Mucosa of stomach (tissue), 1 donor: ENCODE results near the gene OR2H1.

Experiments used
- H3K27me3 ChIP-seq: one replicate; pipeline ENCODE4 v1.7.0; 2013; ENCODE audit warnings: mild to moderate bottlenecking, low read length; ENCODE audit not compliant: control insufficient read depth, insufficient read depth
- H3K36me3 ChIP-seq: one replicate; pipeline ENCODE4 v1.7.0; 2013; ENCODE audit warnings: low read length; ENCODE audit not compliant: control insufficient read depth, insufficient read depth
- H3K4me1 ChIP-seq: one replicate; pipeline ENCODE4 v1.7.0; 2013; ENCODE audit warnings: mild to moderate bottlenecking, low read length; ENCODE audit not compliant: control insufficient read depth, insufficient read depth
- H3K4me3 ChIP-seq: one replicate; pipeline ENCODE4 v1.7.0; 2013; ENCODE audit warnings: low read length
- H3K9ac ChIP-seq: one replicate; pipeline ENCODE4 v1.7.0; 2013; ENCODE audit warnings: mild to moderate bottlenecking, low read length, moderate library complexity
- H3K9me3 ChIP-seq: one replicate; pipeline ENCODE4 v1.7.0; 2013; ENCODE audit warnings: mild to moderate bottlenecking, low read length, moderate library complexity; ENCODE audit not compliant: control insufficient read depth
- donor health status: Pancreatic carcinoma.

Gene OR2H1

DNA sequence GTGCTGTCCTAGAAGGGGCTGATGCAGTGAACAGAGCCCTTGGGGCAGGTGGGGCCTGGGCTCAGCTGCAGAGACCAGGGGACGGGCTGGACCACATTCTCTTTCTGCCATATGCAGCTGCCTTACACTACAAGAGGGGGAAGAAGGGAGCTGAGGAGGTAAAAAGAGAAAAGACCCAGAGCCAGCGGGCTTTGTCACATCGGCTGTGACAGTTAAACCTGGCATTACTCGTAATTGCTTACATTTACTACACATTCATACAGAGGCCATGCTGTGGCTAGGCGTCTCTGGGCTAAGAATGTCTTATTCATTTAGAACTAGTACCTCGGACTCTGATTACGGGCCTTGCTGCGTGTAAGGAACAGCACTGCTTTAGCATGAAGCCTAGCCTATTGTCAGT is 43.6 kb downstream of the OR2H1 start:
- H3K4me1 ChIP-seq: no peaks in the 10 kb centered on the region
- H3K27me3 ChIP-seq: peaks cover 3% of the 10 kb centered on the region
- no peak overlapping the region for H3K4me3 ChIP-seq
- no peaks in the 10 kb centered on the region for H3K9me3 ChIP-seq
- no peaks in the 10 kb centered on the region for H3K36me3 ChIP-seq
- H3K9ac ChIP-seq: no peak overlapping the region

- Histone ChIP-seq H3K9me3 (no peaks in the 10 kb centered on the region), H3K27me3 (peaks cover 3% of the 10 kb centered on the region), H3K4me3 (no peak overlapping the region), H3K9ac (no peak overlapping the region), H3K4me1 (no peaks in the 10 kb centered on the region), H3K36me3 (no peaks in the 10 kb centered on the region)
These were observed 44.2 kb downstream of the OR2H1 start for GRCh38 chr6:29501106-29501505.

- H3K27me3 ChIP-seq: peaks cover 3% of the 10 kb centered on the region
- no peaks in the 10 kb centered on the region for H3K9me3 ChIP-seq
- H3K4me1 ChIP-seq: no peaks in the 10 kb centered on the region
- H3K36me3 ChIP-seq: no peaks in the 10 kb centered on the region
- no peak overlapping the region for H3K9ac ChIP-seq
- no peak overlapping the region for H3K4me3 ChIP-seq
These were observed 45.2 kb downstream of the OR2H1 start for GRCh38 chr6:29502181-29502580.

DNA sequence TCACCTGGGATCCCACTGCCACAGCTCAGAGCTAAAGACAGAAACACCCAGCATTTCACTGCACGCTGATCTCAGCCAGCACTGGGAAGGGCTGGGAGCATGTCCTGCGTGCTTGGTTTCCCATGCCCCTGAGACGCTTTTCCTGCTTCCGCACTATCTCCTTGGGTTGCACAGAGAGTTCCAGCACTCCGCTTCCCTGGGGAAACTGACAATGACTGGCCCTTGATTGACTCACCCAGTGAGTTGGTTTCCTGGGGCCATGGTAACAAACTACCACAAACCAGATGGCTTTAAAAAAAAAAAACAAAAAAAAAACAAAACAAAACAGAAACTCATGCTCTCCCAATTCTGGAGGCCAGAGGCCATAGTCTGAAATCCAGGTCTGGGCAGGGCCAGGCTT is 45.6 kb downstream of the OR2H1 start:
- Histone ChIP-seq H3K27me3 (peaks cover 3% of the 10 kb centered on the region), H3K36me3 (no peaks in the 10 kb centered on the region), H3K9ac (no peak overlapping the region), H3K9me3 (no peaks in the 10 kb centered on the region), H3K4me3 (no peak overlapping the region), H3K4me1 (no peaks in the 10 kb centered on the region)

DNA sequence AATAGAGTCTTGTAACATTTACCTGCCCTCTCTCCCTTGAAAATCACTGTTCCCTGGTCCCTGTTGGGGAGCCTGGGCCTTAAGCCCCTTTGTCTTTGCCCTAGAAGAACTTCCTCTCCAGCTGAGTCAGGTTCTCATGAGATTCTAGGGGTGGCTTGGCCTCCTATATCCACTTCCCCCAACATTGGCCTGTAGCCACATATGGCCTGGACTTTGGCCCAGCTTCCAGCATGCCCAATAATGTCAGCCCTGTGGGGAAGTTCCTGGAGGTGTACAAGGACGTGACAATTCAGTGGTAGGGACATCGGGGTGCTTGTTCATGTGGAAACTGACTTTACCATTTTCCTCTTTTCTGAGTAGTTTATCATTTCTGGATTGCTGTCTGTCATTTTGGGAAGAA is 48.0 kb downstream of the OR2H1 start:
- Histone ChIP-seq H3K27me3 (peaks cover 3% of the 10 kb centered on the region), H3K36me3 (no peaks in the 10 kb centered on the region), H3K9me3 (no peaks in the 10 kb centered on the region), H3K9ac (no peak overlapping the region), H3K4me1 (no peaks in the 10 kb centered on the region), H3K4me3 (no peak overlapping the region)

- no peaks in the 10 kb centered on the region for H3K4me1 ChIP-seq
- H3K36me3 ChIP-seq: no peaks in the 10 kb centered on the region
- peaks cover 3% of the 10 kb centered on the region for H3K27me3 ChIP-seq
- H3K4me3 ChIP-seq: no peak overlapping the region
- no peak overlapping the region for H3K9ac ChIP-seq
- no peaks in the 10 kb centered on the region for H3K9me3 ChIP-seq
These were observed 48.9 kb downstream of the OR2H1 start for GRCh38 chr6:29505808-29506207.

DNA sequence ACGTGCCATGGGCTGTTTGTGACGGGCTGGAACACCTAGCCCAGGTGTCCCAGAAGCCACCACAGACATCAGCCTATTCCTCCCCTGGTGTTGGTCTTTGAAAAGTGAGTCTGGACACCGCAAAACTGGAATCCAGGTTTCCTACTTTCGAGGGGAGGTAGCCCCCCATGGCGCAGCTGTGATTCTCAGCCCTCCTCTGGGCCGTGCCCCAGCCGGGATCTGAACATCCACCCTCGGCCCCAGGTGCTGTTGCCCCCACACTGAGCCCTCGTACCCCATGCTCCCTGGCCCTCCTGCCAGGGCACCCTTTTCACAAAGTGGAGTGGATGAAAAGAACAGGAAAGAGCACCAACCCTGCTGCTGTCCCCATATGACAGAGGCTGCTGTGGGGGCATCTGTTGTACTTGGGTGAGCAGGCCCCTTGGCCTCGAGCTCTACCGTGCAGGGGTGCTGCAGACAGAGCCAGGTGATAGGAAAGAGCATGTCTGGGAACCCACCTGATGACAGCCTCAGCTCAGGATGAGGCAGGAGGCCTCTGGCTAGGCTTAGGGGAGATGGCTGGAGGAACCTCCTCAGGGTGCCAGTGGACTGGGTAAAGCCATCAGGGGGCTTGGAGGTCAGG is 49.6 kb downstream of the OR2H1 start:
- Histone ChIP-seq H3K9me3 (no peaks in the 10 kb centered on the region), H3K36me3 (no peaks in the 10 kb centered on the region), H3K27me3 (peaks cover 3% of the 10 kb centered on the region), H3K4me1 (no peaks in the 10 kb centered on the region), H3K9ac (no peak overlapping the region), H3K4me3 (no peak overlapping the region)

GRCh38 chr6:29507319-29507718 is 50.4 kb downstream of the OR2H1 start:
- Histone ChIP-seq H3K4me1 (no peaks in the 10 kb centered on the region), H3K4me3 (no peak overlapping the region), H3K36me3 (no peaks in the 10 kb centered on the region), H3K27me3 (peaks cover 3% of the 10 kb centered on the region), H3K9me3 (no peaks in the 10 kb centered on the region), H3K9ac (no peak overlapping the region)

- no peak overlapping the region for H3K9ac ChIP-seq
- H3K4me1 ChIP-seq: no peaks in the 10 kb centered on the region
- no peak overlapping the region for H3K4me3 ChIP-seq
- no peaks in the 10 kb centered on the region for H3K27me3 ChIP-seq
- no peaks in the 10 kb centered on the region for H3K9me3 ChIP-seq
- no peaks in the 10 kb centered on the region for H3K36me3 ChIP-seq
These were observed 52.3 kb downstream of the OR2H1 start for GRCh38 chr6:29509239-29509638.

GRCh38 chr6:29509711-29510110 is 52.8 kb downstream of the OR2H1 start:
- Histone ChIP-seq H3K4me1 (no peaks in the 10 kb centered on the region), H3K4me3 (no peak overlapping the region), H3K27me3 (no peaks in the 10 kb centered on the region), H3K9ac (no peak overlapping the region), H3K9me3 (no peaks in the 10 kb centered on the region), H3K36me3 (no peaks in the 10 kb centered on the region)

DNA sequence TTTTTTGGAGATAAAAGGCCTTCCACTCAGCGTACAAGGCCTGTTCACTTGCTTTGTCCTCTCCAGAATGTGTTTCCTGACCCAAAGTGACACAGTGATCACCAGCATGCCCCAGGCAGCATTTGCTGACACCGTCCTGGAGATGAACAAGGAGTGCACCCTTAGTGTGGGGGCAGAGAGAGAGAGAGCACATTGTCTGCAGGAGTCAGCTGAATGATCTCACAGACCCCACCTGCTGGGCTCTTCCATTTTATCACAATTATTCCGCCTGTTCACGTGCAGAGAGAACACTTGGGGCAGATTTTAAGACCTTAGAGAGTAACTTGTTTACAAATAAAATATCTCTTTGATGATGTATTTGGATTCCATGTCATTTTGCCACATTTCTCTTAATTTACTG is 53.2 kb downstream of the OR2H1 start:
- no peaks in the 10 kb centered on the region for H3K27me3 ChIP-seq
- no peaks in the 10 kb centered on the region for H3K4me1 ChIP-seq
- H3K4me3 ChIP-seq: no peak overlapping the region
- no peaks in the 10 kb centered on the region for H3K36me3 ChIP-seq
- no peaks in the 10 kb centered on the region for H3K9me3 ChIP-seq
- H3K9ac ChIP-seq: no peak overlapping the region

GRCh38 chr6:29510746-29511300 is 53.9 kb downstream of the OR2H1 start:
- Histone ChIP-seq H3K36me3 (no peaks in the 10 kb centered on the region), H3K27me3 (no peaks in the 10 kb centered on the region), H3K9ac (no peak overlapping the region), H3K4me3 (no peak overlapping the region), H3K9me3 (no peaks in the 10 kb centered on the region), H3K4me1 (no peaks in the 10 kb centered on the region)
